ENCODE measurements around the gene B3GNT5.

GRCh38 chr3:183312433-183312832 is 59.4 kb downstream of the B3GNT5 start:
- TF ChIP-seq CTCF (IDR thresholded peaks at IDR 0.05) (no peak), POLR2A (IDR thresholded peaks at IDR 0.05) (no peak), POLR2AphosphoS5 (IDR thresholded peaks at IDR 0.05) (no peak)

Measured in breast epithelium (tissue), 3 donors.